ENCODE results near the gene PAOX.
"Not testable (repeated sequence)": the region's sequence is repeated elsewhere in the genome, so short reads cannot be mapped to it uniquely, and the experiment has no call there.

The PAOX gene

DNA sequence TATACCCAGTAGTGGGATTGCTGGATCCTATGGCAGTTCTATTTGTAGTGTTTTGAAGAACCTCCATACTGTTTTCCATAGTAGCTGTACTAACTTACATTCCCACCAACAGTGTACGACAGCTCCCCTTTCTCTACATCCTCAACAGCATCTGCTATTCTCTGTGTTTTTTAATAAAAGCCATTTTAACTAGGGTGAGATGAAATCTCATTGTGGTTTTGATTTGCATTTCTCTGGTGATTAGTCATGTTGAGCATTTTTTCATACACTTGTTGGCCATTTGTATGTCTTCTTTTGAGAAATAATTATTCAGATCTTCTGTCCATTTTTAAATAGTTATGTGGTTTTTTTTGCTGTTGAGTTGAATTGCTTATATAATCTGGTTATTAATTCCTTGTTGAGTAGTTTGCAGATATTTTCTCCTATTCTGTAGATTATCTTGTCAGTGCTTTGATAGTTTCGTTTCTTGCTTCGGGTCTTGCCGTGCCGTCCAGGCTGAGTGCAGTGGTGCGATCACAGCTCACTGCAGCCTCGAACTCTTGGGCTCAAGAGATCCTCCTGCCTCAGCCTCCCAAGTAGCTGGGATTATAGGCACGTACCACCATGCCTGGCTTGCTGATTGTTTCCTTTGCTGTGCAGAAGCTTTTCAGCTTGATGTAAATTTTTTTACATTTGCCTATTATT is 26.9 kb downstream of the PAOX start:
- DNase-seq (ENCODE audit: low read depth in 2 of 2), result no peak

DNA sequence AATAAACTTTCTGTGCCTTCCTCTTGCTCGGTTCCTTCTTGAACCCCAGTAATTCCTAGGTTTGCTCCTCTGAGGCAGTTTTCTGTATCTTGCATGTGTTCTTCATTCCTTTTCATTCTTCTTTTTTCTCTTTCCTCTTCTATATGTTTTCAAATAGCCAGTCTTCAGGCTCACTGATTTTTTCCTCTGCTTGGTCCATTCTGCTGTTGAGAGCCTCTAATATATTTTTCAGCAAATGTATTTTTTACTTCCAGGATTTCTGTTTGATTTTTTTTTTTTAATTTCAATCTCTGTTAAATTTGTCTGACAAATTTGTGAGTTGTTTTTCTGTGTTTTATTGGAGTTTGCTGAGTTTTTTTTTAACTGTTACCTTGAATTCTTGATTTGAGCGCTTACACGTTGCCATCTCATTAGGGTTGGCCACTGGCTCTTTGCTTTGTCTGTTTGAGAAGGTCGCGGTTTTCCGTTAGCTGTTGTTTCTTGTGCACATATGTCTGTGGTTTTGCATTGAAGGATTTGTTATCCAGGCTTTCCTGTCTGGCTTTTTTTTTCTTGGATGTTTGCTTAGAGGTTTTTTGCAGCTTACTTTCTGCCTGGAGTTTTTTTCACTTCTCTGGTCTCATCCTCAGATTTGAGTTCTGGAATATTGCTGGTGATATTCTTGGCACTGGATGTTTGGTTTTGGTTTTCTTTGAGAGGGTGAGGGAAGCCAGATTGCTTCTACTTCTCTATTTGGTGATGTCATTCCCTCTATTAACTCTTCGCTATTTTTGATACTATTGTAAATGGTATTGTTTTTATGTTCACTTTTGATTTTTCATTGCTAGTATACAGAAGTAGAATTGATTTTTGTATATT is 32.7 kb downstream of the PAOX start:
- DNase-seq (ENCODE audit: low read depth in 2 of 2), result no peak

DNA sequence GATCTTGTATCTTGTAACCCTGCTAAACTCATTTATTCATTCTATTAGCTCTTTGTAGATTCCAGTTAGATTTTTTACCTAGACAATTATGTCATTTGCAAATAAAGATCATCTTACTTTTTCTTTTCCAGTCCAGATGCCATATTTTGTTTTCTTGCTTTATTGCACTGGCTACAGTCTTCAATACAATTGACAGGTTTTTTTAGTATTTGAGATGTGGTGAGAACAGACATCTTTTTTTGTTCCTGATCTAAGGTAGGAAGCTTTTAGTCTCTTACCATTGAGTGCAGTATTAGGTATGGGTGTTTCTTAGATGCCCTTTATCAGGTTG is 33.3 kb downstream of the PAOX start:
- DNase-seq (ENCODE audit: low read depth in 2 of 2), result no peak

DNA sequence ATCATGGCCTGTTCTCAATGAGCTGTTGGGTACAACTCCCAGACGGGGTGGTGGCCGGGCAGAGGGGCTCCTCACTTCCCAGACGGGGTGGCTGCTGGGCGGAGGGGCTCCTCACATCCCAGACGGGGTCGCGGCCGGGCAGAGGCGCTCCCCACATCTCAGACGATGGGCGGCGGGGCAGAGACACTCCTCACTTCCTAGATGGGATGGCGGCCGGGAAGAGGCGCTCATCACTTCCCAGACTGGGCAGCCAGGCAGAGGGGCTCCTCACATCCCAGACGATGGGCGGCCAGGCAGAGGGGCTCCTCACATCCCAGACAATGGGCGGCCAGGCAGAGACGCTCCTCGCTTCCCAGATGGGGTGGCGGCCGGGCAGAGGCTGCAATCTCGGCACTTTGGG is 35.3 kb downstream of the PAOX start:
- DNase-seq (ENCODE audit: low read depth in 2 of 2), result not testable (repeated sequence)

DNA sequence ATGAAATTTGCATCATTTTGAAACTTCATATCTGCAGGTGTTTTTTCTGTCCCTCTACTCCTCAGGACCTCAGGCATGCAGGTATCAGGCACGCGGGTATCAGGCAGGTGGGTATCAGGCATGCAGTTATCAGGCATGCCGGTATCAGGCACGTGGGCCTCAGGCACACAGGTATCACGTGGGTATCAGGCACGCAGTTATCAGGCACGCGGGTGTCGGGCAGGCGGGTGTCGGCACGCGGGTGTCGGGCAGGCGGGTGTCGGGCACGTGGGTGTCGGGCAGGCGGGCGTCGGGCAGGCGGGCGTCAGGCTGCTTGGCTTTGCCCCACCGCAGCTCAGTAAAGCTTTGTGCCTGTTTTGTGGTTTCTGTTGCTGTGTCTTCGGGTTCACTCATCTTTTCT is 36.7 kb downstream of the PAOX start:
- DNase-seq (ENCODE audit: low read depth in 2 of 2), result no peak

DNA sequence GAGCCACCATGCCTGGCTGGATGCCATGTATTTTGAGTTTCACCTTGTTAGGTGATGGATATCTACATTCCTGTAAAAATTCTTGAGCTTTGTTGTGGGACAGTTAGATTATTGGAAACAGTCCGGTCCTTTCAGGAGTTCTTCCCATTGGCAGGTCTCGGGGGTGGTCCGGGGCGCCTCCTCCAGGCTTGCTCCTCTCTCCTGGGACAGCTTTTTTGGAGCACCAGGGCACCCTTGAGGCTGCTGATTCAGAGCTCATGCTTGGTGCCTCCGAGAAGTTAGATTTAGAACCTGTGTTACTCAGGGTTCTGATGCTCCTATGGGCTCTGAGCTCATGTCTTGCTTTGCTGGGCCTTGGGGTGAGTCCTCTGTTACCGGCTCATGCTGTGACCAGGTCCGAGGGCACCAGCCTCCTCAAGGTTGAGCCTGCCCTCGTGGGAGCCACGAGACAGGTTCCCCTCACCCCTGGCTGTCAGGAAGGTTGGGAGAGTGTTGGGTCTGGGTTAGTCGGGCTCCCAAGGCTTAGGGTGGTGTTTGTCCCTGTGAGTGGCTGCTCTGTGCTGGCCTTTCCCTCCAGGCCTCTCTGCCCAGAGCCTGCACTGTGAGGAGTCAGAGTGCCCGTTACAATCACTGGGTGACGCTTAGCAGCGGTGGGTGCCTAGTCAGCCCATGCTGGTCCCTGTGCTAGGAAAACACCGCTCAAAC is 39.4 kb downstream of the PAOX start:
- no peak for DNase-seq (ENCODE audit: low read depth in 2 of 2)

DNA sequence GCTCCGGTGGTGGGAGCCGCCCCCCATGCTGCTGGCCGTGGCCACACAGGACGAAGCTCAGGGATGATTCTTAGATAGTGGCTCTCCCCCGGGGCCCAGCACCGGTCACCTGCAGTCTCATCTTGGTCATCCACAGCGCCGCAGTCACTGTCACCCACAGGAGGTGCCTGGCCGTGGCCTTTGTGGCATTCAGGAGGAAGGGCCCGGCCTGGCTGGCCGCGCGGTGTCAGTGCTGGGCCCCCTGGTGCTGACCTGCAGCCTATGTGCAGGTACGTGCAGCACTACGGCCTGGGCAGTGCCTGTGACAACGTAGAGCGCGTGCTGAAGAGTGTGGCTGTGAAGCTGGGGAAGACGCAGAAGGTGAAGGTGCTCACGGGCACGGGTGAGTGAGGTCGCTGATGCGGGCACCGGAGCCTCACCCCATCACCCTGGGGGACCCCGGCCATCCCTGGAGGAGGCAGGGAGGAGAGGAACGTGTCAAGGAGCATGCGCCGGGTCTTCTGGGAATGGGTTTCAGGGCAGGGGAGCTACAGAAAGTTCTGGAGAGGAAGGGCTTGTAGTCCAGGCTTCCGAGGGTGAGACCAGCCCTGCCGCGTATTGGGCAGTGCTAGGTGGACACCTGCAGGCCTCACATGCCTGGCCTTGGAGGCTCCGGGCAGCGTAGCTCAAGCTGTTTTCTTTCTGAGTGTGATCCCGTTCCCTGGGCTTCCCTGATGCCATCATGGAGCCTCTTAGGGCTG is 40.3 kb downstream of the PAOX start:
- no peak for DNase-seq (ENCODE audit: low read depth in 2 of 2)

DNA sequence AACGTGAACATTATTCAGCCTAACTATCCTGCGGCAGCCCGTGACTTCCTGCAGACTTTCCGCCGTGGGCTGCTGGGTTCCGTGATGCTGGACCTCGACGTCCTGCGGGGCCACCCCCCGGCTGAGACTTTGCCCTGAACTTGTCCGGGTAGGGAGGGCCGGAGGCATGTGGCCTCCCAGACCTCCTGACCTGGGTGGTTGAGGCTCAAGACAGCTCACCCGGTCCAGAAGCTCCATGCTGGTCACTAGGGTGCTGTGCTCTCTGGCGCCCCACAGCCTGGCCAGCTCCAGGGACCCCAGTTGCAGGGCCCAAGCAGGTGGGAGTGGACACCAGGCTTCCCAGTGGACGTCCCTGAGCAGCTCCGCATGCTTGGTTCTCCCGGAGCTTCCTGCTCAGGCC is 41.0 kb downstream of the PAOX start:
- no peak for DNase-seq (ENCODE audit: low read depth in 2 of 2)

DNA sequence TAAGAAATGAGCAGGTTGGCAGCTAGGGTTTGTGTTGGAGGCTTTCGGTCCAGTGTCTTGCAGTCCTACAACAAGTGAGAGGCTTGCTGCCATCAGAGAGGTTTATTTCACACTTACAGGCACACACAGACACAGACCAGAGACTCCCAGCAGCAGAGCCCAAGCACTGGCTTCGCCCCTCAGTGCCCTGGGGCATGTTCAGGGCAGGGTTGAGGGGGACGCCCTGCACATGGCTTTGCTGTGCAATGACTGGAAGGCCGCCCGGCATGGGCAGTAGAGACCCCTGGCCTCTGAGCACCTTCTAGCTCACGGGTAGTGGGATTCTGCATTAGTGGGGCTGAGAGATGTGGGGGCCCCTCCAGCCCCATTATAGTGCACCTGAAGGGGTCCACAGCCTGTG is 41.5 kb downstream of the PAOX start:
- DNase-seq (ENCODE audit: low read depth in 2 of 2), result no peak

DNA sequence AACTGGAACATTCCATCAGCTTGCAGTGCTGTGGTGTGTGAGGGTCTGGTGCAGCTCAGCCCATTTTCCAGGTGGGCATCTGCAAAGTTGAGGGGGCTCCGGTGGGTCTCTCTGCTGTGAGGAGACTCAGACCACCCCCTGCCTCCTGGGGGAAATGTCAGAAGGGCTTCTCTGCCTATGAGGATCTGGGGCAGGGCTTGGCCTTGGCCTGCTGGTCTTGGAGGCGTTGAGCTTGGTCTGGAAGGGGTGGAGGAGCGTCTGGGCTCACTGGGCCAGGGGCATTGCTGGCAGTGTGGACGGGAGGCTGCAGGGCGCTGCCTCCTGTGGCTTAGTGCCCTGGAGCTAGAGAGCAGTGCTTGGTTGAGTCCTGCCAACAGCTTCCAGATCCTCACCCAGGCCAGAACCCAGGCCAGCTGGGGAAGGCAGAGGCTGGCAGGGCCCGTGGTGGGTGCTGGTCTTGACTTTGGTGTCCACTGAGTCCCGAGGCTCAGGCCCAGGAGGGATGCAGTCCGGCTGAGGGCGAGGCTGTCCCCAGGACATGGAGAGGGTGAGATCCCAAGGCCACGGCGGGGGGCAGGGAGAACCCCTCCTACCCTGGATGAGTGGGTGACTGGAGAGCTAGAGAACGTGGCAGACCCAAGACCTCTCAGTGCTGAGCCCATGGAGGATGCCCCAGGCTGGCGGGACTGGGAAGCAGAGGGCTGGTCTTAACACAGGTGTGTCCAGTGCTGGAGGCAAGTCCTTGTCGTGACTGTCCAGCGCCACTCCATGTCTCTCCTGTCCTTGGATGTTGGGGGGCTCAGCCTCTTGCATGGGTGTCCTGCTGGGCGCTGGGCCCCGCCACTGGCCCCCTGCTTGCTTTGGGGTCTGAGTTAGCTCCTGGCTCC is 42.5 kb downstream of the PAOX start:
- DNase-seq (ENCODE audit: low read depth in 2 of 2), result no peak

DNA sequence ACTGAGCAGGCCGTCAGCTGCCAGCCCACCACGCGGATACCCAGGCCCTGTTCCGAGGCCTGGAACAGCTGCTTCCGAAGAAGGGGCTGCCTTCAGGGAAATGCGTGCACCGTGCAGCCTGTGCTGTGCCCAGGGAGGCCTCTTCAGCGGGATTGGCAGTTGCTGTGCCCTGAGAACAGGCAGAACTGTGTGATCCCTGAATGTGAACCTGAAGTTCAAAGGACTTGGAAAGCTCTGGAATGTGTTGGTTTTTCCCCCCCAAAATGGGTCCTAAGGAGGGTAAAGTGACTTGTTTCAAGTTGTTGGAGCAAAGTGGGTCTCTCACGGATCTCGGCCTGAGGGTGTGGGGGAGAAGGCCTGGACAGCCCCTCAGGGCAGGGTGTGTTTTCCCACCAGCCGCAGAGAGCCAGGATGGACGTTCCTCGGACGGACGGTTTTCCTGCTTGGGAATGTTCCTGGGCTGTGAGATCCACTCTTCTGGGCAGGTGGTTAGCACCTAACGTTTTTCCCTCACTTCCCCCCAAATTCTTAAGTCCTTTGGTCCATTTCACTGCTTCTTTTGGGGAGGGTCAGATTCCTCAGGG is 43.3 kb downstream of the PAOX start:
- DNase-seq (ENCODE audit: low read depth in 2 of 2), result no peak

DNA sequence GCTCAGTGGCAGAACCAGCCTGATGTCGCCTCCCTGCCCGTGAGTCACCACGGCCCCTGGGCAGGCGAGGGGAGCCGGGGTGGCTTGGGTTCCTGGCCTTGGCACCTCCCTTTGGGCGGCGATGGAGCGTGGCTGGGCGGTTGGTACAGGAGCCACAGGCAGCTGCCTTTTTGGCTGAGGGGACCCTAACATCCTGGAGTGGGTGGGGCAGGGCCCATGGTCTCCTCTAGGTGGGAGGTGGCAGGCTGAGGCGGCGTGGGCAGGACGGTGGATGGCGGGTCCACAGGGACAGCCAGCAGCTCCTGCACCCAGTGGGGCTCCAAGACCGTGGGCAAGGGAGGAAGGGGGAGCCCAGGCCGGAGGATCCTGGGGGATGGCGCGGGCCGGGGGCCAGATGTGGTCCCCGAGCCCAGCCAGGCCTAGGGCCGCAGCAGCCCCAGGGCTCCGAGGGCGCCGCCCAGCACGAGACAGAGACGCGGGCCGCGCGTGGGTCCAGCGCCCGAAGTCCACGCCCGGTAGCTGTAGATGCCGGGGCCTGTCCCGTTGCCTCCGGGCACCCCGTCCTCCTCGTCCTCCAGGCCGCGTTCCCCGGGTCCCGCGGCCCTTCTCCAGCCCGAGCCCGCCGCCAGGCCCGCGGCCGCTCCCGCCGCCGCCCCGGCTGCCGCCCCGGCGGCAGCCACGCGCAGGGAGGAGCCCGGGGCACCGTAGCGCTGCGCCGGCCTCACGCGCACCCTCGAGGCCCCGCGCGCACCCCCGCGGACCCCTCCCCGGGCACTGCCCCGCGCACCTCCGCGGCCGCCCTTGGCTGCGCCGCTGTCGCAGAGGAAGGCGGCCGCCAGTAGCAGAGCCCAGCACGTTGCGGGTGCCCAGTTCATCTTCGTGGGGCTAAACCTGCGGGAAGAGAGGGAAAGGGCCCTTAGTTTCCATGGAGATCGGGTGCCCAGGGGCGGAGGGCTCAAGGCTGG is 44.0 kb downstream of the PAOX start:
- no peak for DNase-seq (ENCODE audit: low read depth in 2 of 2)

DNA sequence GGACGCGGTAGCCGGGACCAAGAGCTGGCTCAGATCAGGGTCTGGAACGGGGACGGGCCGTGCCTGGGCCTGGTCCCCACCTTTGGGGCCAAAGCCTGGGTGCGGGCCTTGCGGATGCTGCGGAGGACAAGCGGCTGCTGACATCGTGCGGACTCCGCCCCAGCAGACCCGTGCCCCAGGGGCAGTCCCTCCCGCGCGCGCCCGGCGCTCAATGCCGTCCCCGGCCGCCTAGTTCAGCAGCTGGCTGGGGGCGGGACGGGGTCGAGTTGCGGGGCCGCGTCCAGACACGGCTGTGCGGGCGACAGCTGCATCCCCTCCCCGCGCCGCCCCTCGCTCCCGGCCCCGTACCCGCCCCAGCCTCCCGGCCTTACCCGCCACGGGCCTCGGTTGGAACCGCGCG is 45.0 kb downstream of the PAOX start:
- DNase-seq (ENCODE audit: low read depth in 2 of 2), result not testable (repeated sequence)

DNA sequence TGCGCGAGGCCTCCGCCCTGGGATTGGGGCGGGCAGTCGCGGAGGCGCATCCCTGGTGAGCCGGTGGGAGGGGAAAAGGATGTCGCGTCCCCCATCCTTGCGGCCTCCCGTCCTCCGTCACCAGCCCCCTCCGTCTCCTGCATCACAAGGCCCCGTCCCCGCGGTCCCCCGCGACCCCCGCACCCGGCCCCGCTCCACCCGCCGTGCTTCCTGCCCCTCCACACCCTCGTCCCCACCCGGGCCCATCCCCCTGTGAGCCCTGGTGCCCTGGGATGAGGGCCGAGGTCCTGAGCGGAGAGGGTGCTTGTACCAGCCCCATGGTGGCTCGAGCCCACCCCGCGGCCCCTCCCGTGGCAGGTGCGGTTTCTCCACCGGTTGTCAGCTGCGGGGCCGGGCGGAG is 45.5 kb downstream of the PAOX start, which contains the start of gene SPRN:
Gene SPRN, minus strand, starts transcription at position 25 of the 400 bp plus-strand sequence. CDS start 944 bp downstream, outside the sequence.
- DNase-seq (ENCODE audit: low read depth in 2 of 2), result not testable (repeated sequence)

DNA sequence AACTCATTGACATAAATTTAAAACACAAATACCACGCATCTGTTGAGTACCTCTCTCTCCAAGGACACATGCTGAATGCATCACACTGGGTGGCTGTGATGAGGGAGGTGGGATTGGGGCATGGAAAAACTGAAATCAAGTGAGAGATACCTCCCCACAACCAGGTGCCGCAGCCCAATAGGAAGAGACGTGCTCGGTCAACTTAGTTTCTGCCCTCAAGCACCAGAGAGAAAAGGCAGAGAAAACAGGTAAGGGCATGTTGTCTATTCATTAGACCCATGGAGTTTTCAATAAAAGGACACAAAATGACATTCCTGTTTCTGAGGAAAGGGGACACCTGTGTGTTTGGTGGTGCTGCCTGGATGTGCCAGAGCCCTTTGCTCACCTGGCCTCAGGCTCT is 50.5 kb downstream of the PAOX start:
- not testable (repeated sequence) for DNase-seq (ENCODE audit: low read depth in 2 of 2)

DNA sequence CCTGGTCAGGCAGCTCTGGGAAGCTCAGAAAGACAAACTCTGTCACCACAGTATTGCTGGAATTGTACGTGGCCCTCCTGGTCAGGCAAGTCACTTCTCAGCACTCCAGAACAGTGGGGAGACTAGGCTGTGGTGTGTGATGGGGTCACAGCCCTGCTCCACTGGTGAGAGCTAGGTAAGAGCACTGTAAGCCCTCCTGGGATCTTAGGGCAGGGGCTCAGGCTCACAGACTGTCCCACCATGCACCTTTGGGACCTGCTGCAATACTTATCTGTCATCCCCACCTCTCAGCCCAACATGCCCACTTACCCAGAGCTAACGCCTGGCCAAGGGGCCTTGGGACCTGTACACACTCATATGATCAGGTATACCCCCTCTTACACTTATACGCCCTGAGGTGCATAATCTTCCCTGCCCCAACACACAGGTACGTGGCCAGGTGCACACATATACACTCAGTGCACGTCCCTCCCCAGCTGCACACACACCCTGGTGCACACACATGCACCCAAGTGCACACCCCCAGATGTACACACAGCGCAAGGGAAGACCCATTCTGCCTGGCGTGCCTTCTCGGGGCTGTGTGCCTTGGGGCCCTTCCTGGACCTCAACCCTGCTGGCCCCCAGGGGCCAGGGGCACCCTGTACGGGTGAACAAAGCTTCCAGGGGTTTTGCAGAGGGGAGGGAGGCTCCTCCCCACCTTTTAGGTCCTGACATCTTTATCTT is 53.0 kb downstream of the PAOX start:
- not testable (repeated sequence) for DNase-seq (ENCODE audit: low read depth in 2 of 2)

DNA sequence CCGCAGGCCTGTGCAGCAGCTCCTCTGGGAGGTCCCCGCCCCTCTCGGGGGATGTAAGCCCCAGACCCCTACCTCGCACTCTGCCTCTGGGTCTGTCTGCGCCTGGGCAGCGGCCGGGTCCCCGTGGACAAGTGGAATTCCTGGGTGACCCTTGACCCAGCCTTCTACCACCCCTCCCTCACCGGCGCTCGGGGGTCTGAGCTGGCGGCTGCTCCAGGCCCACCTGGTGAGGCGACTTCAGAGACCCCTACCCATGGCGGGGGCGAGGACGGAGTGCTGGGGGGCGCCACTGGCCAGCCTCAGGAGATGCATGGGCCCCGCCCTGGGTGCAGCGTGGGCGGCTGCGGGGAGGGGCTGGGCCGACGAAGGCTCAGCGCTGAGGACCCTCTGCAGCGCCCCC is 53.7 kb downstream of the PAOX start:
- DNase-seq (ENCODE audit: low read depth in 2 of 2), result not testable (repeated sequence)

DNA sequence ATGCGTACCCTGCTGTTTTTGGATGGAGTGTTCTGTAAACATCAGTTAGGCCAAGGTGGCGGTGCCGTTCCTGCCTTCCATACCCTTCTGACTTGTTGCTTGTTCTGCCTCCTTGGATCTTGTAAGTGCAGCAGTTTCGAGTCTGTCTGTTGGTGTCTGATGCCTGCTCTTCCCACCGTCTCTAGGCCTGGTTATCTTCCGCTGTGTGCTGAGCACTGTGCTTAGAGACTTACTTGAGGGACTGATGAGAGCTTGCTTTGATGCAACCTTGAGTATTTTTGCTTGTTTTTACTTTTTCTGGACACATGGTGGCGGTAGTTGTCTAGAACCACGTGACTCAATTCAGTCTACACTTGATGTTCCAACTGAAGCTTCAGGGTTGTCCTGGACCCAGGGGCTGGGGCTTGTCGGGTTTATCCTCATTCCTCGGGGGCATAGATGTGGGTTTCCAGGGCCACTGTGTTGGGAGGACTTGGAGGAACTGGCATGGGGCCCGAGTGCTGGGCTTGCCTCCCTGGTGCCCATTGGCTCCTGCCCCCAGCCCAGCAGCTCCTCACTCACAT is 59.7 kb downstream of the PAOX start:
- DNase-seq (ENCODE audit: low read depth in 2 of 2), result no peak
